Testis (tissue), 3 donors: ENCODE results near the gene FAM181A. TPM values are rescaled to one million over a fixed set of nuclear protein-coding genes. Genes with fewer than 3 reads are reported as not detected.

Source experiments
- DNase-seq: peaks from one replicate; pipeline ENCODE4 v3.0.0-alpha.2; 2019
- H3K27ac ChIP-seq, 2 donors: fragments of 200-600 bp; sonication (generic); one replicate each; pipeline ENCODE4 v1.5.1; 2019
- H3K27me3 ChIP-seq: fragments of 200-600 bp; sonication (generic); one replicate; pipeline ENCODE4 v1.5.1; 2019
- H3K36me3 ChIP-seq: fragments of 200-600 bp; sonication (generic); one replicate; pipeline ENCODE4 v1.5.1; 2017; ENCODE audit warnings: low read depth; ENCODE audit errors: missing control alignments
- H3K4me1 ChIP-seq: fragments of 200-600 bp; sonication (generic); one replicate; pipeline ENCODE4 v1.5.1; 2019
- H3K4me3 ChIP-seq, 2 donors: fragments of 200-600 bp; sonication (generic); one replicate each; pipeline ENCODE4 v1.5.1; 2017 to 2019
- H3K9me3 ChIP-seq: fragments of 200-600 bp; sonication (generic); one replicate; pipeline ENCODE4 v1.5.1; 2017
- CTCF ChIP-seq, 3 experiments: fragments of 450-650 bp in 2 of 3; fragments of 200-600 bp in 1 of 3; sonication (generic) in 1 of 3; IDR thresholded peaks; one replicate each; pipeline ENCODE4 v1.5.1; 2016 to 2019; ENCODE audit warnings: antibody characterized with exemption in 3 of 3, mild to moderate bottlenecking in 2 of 3, moderate library complexity in 1 of 3
- POLR2A ChIP-seq: fragments of 450-650 bp; IDR thresholded peaks from one replicate; pipeline ENCODE4 v1.6.1; 2017; ENCODE audit warnings: antibody characterized with exemption, mild to moderate bottlenecking, moderate library complexity
- WGBS, 2 donors: methylation state at CpG; one replicate each; pipeline ENCODE4 v1.1.5; 2018; 5-methylcytosine and 5-hydroxymethylcytosine counted together
- intact Hi-C: fragments of 100-400 bp; cut with DNase I; formaldehyde crosslinking; loops from one replicate; pipeline ENCODE4 v1.15.1; 2023; ENCODE audit warnings: low total_unique reads
- polyA plus RNA-seq: library from polyadenylated mRNA; stranded (reverse); fragments of 350-450 nt; fragmentation: Illumina TruSeq; extraction: RNeasy Lipid Tissue Mini Kit (QIAGEN cat#74804); gene quantifications from one replicate; pipeline ENCODE4 v1.2.3, GENCODE V29; 2014; ENCODE audit warnings: low read depth, low replicate concordance; ENCODE audit not compliant: insufficient read depth
- total RNA-seq, 2 donors: library from RNA; depleted of rRNA; stranded (reverse); fragments of >200 nt; gene quantifications; one replicate each; pipeline ENCODE4 v1.2.3, GENCODE V29; 2016

The FAM181A gene
- total and polyA plus RNA-seq, 3 donors from 2014 or later: 12.7 to 48.5 (median 18.0) TPM

- DNase-seq: no peak
- Histone ChIP-seq H3K9me3 (no peaks in the 10 kb centered on the region), H3K4me3 (no peak overlapping the region), H3K27ac (no peak overlapping the region), H3K4me1 (no peaks in the 10 kb centered on the region), H3K27me3 (no peaks in the 10 kb centered on the region), H3K36me3 (no peaks in the 10 kb centered on the region)
- TF ChIP-seq CTCF (IDR thresholded peaks at IDR 0.05) (no peak), POLR2A (no peak)
- 76 to 88% methylated on average over 10 to 19 of the region's 19 CpGs for WGBS, 2 donors
- intact Hi-C loops: no loop called here
These were observed 28.0 kb downstream of the FAM181A start for GRCh38 chr14:93954900-93955849.

- intact Hi-C loops: no loop called here
- H3K36me3 ChIP-seq: no peaks in the 10 kb centered on the region
- no peak for DNase-seq
- H3K4me1 ChIP-seq: no peaks in the 10 kb centered on the region
- H3K27me3 ChIP-seq: no peaks in the 10 kb centered on the region
- no peak overlapping the region for H3K4me3 ChIP-seq
- 78 to 87% methylated on average over 7 to 8 of the region's 8 CpGs for WGBS, 2 donors
- no peaks in the 10 kb centered on the region for H3K9me3 ChIP-seq
- no peak overlapping the region for H3K27ac ChIP-seq
- no peak for TF ChIP-seq POLR2A
- TF ChIP-seq CTCF (IDR thresholded peaks at IDR 0.05): no peak
These were observed 28.8 kb downstream of the FAM181A start for GRCh38 chr14:93955850-93956481.

- Histone ChIP-seq H3K27me3 (no peaks in the 10 kb centered on the region), H3K4me1 (no peaks in the 10 kb centered on the region), H3K27ac (no peak overlapping the region), H3K9me3 (no peaks in the 10 kb centered on the region), H3K4me3 (no peak overlapping the region), H3K36me3 (no peaks in the 10 kb centered on the region)
- no peak for TF ChIP-seq CTCF (IDR thresholded peaks at IDR 0.05)
- TF ChIP-seq POLR2A: no peak
- intact Hi-C loops: no loop called here
- DNase-seq: no peak
- 77 to 85% methylated on average over 11 to 14 of the region's 14 CpGs for WGBS, 2 donors
These were observed 29.6 kb downstream of the FAM181A start for GRCh38 chr14:93956514-93957332.

- Histone ChIP-seq H3K27ac (no peak overlapping the region), H3K36me3 (no peaks in the 10 kb centered on the region), H3K4me3 (no peak overlapping the region), H3K4me1 (no peaks in the 10 kb centered on the region), H3K9me3 (no peaks in the 10 kb centered on the region), H3K27me3 (no peaks in the 10 kb centered on the region)
- intact Hi-C loops: no loop called here
- DNase-seq: no peak
- TF ChIP-seq CTCF (IDR thresholded peaks at IDR 0.05): no peak
- no peak for TF ChIP-seq POLR2A
- 94 to 96% methylated on average over 7 of the region's 7 CpGs for WGBS, 2 donors
These were observed 30.2 kb downstream of the FAM181A start for GRCh38 chr14:93957333-93957710.
